GM18861 (cell line): ENCODE results near the gene AMBRA1.
A peak's percentile ranks its signal among the peaks of the same experiment; 100 is the strongest.

ENCODE experiments used
- ATAC-seq: cut with Tn5 transposase; IDR thresholded peaks from one replicate; pipeline ENCODE4 v1.9.1; 2021; ENCODE audit not compliant: unreplicated experiment

Gene AMBRA1, protein sequence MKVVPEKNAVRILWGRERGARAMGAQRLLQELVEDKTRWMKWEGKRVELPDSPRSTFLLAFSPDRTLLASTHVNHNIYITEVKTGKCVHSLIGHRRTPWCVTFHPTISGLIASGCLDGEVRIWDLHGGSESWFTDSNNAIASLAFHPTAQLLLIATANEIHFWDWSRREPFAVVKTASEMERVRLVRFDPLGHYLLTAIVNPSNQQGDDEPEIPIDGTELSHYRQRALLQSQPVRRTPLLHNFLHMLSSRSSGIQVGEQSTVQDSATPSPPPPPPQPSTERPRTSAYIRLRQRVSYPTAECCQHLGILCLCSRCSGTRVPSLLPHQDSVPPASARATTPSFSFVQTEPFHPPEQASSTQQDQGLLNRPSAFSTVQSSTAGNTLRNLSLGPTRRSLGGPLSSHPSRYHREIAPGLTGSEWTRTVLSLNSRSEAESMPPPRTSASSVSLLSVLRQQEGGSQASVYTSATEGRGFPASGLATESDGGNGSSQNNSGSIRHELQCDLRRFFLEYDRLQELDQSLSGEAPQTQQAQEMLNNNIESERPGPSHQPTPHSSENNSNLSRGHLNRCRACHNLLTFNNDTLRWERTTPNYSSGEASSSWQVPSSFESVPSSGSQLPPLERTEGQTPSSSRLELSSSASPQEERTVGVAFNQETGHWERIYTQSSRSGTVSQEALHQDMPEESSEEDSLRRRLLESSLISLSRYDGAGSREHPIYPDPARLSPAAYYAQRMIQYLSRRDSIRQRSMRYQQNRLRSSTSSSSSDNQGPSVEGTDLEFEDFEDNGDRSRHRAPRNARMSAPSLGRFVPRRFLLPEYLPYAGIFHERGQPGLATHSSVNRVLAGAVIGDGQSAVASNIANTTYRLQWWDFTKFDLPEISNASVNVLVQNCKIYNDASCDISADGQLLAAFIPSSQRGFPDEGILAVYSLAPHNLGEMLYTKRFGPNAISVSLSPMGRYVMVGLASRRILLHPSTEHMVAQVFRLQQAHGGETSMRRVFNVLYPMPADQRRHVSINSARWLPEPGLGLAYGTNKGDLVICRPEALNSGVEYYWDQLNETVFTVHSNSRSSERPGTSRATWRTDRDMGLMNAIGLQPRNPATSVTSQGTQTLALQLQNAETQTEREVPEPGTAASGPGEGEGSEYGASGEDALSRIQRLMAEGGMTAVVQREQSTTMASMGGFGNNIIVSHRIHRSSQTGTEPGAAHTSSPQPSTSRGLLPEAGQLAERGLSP (N-terminal part only)

DNA sequence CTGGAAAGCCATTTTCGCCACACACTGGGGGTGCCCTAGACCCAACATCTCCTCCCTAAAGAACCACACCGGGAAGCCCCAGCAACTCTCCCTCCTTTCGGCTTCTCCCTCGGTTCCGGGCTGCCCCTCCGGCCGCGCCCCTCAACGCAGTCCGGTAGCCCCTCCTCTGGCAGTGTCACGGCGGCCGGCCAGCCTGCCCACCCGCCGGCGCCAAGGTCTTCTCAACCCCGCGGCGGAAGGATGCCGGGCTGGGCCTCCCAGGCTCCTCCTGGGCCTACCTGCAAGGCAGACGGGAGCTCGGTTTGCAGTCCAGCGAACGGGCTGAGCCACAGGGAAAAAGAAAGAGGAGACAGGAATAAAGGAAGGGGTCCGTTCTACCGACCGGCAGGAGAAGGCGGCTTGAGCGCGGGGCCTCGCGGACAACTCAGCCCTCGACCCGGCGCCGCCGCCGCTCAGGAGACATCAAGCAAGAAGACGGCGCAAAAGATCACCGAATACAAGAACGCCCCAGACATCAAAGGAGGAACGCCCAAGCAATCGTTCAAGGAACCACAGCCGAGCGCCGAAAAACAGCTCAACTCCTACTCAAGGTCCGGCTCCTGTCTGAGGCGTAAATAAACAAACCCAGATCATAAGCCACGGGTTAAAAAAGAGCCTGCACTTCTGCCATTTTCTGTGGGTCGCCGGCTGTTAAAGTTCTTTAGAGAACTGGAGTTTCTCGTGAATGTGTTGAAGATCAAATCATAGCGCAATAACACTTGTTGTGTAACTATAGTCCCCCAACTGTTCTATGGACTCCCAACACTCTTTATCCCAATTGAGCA, at the start of gene AMBRA1:
TSS of gene AMBRA1 (minus strand) at position 474 of the 824 bp plus-strand sequence. CDS start 45,643 bp downstream, outside the sequence.
- peak; percentile 68 for ATAC-seq

DNA sequence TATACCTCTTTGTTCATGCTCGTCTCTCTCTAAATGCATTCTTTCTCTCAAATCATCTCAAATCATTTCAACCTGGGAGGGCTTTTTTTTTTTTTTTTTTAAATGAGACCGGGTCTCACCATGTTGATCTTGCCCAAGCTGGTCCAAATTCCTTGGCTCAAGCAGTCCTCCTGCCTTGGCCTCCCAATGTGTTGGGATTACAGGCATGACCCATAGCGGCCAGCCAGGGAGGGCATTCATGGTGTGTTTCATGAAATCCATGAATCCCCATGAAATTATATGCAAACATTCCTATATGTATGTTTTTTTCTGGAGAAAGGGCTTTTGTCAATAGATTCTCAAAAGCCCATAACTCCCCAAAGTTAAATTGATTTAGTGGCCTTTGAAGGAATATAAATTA, 49.7 kb upstream of the AMBRA1 start:
- ATAC-seq: no peak

DNA sequence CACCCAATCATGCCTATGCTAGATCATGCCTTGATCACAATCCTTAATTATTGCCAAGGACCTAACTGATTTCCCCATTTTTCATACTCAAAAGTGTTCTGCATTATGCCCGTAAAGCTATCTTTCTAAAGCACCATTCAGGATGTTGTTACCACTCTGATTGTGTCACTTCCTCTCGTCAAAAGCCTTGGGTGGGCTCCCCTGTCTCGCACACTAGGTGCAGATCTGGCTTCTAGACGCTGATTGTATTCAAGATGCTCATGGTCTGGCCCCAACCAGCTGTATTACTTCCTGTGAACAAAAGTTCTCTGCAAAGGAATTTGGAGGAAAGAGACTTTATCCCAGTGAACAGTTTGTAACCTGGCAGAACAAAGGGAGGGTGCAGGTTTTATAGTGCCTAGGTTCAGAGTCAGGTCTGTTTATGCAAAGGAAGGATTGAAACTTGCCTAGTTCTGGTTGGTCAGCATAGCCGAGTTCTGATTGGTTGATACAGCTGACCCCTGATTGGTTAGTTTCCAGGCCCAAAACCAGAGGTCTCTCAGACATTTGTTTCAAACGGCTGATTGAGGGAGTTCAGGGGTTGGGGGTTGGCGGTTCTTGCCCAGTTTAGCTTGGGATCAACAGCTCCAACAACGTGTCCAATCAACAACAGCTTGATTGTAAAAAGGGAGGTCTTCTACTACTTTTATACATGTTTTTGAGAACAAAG, 49.0 kb upstream of the AMBRA1 start:
- no peak for ATAC-seq

DNA sequence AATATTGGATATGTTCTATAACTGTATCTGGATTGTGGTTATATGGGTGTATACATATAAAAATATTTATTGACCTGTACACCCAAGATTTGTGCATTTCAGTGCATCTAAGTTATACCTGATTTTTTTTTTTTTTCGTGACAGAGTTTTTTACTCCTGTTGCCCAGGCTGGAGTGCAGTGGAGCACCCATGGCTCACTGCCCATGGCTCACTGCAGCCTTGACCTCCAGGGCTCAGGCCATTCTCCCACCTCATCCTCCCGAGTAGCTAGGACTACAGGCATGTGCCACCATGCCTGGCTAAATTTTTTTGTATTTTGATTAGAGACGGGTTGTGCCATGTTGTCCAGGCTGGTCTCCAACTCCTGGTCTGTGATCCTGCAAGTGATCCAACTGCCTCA, 47.8 kb upstream of the AMBRA1 start:
- ATAC-seq: no peak

DNA sequence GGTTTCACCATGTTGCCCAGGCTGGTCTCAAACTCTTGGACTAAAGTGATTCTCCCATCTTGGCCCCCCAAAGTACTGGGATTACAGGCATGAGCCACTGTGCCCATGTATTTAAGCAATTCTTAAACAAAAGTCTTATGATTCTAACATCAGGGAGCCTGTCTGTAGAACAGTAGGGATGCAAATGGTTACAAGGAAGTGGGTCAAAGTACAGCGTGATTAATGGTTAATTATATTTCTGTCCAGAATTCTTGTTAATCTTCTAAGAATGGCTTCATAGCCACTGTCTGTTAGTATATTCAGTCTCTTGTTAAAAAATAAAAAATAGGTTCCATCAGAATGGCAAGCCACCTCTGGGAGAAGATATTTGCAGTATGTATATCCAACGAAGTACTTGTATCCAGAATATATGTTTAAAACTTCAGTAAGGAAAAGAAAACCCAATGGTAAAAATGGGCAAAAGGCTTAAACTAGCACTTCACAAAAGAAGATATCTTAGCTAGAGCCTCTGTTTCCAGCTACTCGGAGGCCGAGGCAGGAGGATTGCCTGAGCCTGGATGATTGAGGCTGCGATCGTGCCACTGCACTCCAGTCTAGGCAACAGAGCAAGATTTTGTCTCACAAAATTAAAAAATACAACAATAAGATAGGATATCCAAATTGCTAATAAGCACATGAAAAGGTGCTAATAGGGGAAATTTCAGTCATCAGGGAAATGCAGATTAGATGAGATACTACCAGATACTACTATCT, 46.4 kb upstream of the AMBRA1 start:
- no peak for ATAC-seq

DNA sequence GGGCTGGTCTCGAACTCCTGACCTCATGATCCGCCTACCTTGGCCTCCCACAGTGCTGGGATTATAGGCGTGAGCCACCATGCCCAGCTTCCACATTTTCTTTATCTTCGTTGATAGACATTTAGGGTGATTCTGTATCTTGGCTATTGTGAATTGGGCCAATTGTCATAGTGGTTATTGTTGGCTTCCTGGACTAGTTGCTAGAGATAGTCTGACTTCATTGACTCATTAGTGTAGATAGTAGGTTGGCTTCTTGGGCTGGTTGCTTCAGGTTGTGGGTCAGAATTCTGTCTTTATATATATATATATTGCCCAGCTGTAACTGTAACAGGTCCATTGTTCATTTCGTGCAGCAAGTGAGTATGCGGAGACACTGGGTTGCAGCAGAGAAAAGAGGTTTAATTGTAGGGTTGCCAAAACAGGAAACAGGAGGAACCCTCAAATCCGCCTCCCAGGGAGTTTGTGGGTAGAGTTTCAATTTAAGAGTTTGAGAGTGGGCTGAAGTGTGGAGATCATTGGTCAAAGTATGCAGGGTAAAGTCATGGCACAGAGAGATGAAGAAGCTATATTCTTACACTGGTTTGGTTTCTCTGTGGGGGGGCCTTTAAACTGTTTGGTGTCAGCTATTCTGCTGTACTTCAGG, 45.5 kb upstream of the AMBRA1 start:
- ATAC-seq: no peak

DNA sequence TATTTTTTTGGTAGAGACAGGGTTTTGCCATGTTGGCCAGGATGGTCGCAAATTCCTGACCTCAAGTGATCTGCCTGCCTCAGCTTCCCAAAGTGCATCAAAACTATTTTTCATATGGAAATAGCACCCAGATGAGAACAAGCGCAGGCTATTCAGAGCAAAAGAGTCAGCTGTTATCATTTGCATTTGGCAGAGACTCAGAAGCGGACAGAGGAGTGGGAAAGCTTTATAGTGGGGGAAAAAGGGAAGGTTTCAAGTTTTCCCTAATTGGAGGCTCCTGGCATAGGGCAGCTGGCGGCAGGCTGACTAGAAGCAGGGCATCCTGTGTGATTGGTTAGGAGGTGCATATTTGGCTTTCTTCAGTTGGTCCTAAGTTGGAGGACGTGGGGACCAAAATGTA, 43.7 kb upstream of the AMBRA1 start:
- ATAC-seq: no peak

DNA sequence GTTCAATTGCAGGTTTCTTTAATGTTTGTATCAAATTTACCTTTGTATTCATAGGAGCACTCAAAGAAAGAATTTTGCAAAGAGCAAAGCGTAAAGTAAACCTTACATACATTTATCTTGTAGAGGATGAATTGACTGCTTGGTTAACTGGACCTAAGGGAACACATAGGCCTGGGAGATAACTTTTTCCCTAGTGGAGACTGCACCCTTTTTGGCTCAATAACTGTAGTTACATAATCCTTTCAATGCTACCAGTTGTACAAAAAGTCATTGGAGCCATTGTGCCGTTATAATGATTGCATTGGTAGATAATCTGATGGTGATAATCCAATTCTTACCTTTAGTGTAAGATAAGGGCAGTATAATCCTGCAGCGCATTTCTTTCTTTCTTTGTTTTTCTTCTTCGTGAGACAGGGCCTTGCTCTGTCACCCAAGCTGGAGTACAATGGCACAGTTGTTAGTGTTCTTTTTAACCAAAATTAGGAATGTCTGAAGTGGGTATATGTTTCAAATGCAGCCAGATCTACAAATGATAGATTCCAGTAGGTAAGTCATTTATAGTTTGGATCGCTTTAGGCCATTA, 41.8 kb upstream of the AMBRA1 start:
- ATAC-seq: no peak

DNA sequence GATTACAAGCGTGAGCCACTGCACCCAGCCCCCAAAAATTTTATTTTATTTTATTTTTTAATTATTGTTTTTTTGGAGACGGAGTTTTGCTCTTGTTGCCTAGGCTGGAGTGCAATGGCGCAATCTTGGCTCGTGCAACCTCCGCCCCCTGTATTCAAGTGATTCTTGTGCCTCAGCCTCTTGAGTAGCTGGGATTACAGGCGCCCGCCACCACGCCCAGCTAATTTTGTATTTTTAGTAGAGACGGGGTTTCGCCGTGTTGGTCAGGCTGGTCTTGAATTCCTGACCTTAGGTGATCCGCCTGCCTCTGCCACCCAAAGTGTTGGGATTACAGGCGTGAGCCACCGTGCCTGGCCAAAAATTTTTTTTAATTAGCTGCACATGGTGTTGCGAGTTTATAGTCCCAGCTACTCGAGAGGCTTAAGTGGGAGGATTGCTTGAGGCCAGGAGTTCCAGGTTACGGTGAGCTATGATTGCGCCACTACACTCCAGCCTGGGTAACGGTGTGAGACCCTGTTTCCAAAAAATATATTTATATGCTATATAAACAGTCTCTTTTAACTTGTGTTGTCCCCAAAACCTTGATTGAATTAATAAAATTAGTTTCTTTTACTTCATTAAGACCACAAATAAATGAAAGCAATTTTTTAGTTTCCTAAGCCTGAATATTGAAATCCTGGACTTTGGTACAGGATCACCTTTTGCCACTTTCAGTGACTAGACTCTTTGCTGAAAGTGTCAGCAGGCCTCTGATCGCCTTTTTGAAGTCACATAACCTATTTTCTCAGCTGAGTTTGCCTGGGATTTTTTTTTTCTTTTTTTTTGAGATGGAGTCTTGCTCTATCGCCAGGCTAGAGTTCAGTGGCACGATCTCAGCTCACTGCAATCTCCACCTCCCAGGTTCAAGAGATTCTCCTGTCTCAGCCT, 39.7 kb upstream of the AMBRA1 start:
- ATAC-seq: no peak

DNA sequence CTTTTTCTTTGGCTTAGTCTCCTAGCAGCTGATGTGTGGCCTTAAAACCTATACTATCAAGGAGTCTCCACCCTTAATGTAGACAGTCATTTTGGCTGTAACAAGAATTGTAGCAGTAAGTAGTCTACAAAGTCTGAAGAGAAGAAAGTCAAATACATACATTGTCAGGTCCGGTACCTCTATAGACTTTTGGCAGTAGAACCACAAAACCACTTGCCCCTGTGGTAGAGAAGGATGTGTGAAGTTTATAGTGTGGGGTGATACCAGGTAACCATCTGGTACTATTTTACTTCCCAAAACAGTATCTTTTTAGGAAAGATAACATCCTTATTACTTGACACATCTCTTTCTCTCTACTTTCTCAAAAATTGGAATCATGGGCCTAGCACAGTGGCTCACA, 38.7 kb upstream of the AMBRA1 start:
- no peak for ATAC-seq

DNA sequence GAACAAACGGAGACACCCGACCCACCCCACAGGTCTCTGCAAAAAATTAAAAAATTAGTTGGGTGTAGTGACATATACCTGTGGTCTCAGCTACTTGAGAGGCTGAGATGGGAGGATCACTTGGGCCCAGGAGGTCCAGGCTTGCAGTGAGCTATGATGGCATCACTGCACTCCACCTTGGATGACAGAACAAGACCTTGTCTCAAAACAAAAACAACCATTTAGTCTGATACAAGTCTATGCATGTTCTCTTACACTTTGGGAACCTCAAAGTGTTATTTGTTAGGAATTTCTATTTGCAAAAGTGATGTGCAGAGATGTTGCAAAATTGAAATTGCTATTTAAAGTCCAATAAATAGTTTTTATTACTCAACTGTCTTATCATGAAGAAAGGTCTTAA, 37.9 kb upstream of the AMBRA1 start:
- no peak for ATAC-seq

DNA sequence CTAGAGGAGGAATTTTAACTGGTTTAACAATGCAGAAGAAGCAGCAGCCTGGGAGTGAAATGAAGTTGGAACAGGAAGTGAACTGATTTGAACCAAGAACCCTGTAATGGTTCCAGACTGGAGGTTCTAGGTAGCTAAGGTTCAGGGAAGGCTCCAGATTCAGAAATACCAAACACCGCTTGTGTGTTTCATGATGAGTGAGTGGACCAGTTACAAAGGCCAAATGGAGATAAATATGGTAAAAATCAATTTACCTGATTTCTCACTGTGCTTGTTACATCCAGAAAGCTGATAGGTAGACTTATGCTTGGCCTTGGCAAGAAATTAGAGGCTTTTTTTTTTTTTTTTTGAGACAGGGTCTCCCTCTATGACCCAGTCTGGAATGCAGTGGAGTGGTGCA, 36.4 kb upstream of the AMBRA1 start:
- no peak for ATAC-seq

DNA sequence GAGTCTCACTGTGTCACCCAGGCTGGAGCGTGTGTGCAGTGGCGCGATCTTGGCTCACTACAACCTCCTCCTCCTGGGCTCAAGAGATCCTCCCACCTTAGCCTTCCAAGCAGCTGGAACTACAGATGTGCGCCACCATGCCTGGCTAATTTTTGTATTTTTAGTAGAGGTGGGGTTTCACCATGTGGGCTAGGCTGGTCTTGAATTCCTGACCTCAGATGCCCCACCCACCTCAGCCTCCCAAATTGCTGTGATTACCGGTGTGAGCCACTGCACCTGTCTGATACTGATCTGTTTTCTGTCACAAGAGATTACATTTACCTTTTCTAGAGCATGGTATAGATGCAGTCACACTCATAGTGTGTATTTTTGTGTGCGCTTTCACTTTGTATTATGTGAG, 35.1 kb upstream of the AMBRA1 start:
- no peak for ATAC-seq

DNA sequence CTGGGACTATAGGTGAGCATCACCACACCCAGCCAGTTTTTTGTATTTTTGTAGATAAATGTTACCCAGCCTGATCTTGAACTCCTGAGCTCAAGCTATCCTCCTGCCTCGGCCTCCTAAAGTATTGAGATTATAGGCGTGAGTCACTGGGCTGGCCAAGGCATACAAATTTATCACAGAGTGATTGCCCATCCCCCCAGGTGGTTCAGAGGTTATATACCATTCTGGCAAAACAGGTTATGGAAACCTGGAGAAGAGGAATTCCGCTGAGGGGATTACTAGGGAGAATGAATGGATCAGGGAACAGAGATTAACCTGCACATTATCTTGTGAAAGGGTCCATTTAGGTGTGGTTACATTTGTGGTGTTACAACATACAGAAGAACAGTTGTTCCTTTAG, 31.6 kb upstream of the AMBRA1 start:
- ATAC-seq: no peak

DNA sequence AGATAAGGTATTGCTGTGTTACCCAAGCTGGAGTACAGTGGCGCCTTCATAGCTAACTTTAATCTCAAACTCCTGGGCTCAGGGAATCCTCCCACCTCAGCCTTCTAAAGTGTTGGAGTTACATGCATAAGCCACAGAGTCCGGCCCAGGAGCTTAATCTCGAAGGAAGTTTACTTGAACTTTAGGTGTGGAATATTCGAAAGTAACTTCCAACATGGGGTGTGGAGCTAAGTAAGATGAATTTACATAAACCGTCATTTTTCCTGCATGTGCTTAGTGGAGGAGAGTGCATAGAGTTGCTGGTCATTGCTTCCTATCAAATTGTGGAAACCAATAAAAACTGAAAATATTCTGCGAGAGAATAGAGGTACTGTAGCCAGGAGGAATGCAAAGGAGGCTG, 25.0 kb upstream of the AMBRA1 start:
- no peak for ATAC-seq

DNA sequence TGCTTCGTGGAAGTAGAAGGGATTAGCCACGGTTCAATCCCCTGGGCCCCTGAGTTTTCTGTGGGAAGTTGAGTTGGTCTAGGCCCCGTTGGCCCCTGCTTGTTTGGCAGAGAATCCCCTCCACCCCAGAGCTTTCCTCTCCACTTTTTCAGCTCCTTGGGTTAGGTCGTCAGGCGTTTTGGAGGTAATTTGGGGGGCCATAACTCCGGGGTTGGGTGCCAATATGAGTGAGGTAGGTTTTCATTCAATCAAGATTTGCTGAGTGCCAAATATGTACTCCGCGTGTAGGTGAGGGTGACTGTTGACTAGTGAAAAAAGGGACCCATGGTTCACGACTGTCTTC, 24.1 kb upstream of the AMBRA1 start:
- no peak for ATAC-seq
